ENCODE results near the gene CELF5. TPM values are rescaled to one million over a fixed set of nuclear protein-coding genes. Genes with fewer than 3 reads are reported as not detected.

The CELF5 gene
- total RNA-seq, 1 experiment from 2014 or later, result 2.5 TPM

DNA sequence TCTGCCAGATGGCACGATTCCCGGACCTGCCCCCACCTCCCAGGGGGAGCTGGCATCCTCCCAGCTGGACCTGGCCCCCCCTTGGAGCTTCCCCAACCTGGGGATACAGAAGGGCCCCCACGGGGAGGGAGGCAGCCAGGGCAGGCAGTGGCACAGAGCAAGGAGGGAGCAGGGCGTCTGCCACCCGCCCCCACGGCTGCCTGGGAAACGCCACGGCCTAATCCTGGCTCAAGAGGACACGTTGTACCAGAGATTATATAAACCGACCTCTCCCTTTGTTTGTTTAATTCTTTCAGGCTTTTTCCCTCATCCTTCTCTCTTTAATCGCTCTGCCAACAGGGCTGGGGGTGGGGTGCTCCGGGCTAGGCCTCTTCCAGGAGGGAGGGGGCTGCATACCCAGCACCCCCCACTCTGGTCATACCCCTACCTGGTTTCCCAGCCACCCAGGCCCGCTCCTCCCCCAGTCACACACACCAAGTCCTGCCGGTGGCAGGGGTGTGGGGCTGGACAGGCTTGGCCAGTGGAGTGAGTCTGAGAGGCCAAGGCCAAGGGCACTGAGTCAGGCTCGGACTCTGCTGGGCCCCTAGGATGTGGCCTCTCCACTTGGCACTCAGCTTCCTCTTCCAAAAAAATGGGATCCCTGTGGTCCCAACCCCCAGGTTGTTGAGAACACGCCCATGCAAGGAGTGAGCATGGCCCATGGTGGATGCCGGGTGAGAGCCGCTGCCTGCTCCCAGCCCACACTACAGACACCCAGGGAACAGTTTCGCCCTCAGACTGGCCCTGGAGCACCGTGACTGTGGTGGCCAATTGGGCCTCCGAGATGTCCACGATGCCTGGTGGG lies 112.4 kb downstream of the CELF5 start:
- Histone ChIP-seq H3K4me3 (replicated peaks in 1 of 2; ENCODE audit: low read depth in 1 of 2, low read length in 2 of 2) (no peak overlapping the region), H3K9me3 (ENCODE audit: control insufficient read depth in 1 of 2, insufficient read depth in 1 of 2, low read depth in 1 of 2, low read length in 2 of 2) (no peaks in the 10 kb centered on the region), H3K4me1 (ENCODE audit: control insufficient read depth in 1 of 2, insufficient read depth in 2 of 2, low read length in 2 of 2) (peaks cover 14 to 20% of the 10 kb centered on the region in 2 experiments), H3K79me2 (ENCODE audit: insufficient read depth, low read length) (no peaks in the 10 kb centered on the region), H2AFZ (ENCODE audit: low read depth, low read length, poor library complexity, severe bottlenecking) (no peak overlapping the region), H3K36me3 (ENCODE audit: control insufficient read depth in 1 of 2, insufficient read depth in 2 of 2, low read length in 2 of 2) (no peaks in the 10 kb centered on the region), H3K9me2 (ENCODE audit: insufficient read depth) (no peaks in the 10 kb centered on the region), H3K4me2 (ENCODE audit: low read length) (peak overlapping the region; percentile 25), H3K27ac (ENCODE audit: low read depth, low read length) (no peak overlapping the region), H3K9ac (ENCODE audit: low read length) (no peak overlapping the region), H4K20me1 (ENCODE audit: insufficient read depth) (no peaks in the 10 kb centered on the region), H3K27me3 (ENCODE audit: insufficient read depth, low read length) (peaks cover 14% of the 10 kb centered on the region; the same call in 1 of the 2 replicates)
- no TSS peak for BruUV-seq (replicated peaks)
- RAD21 ChIA-PET (ENCODE audit: low non-redundant PET in 1 of 2, low total read pairs in 2 of 2, uncharacterized antibody in 2 of 2, unreplicated experiment in 2 of 2), result no interaction called here
- TF ChIP-seq ZNF274 (IDR thresholded peaks at IDR 0.05; ENCODE audit: low read depth, low read length) (no peak), SP1 (IDR thresholded peaks at IDR 0.05; ENCODE audit: low read depth) (no peak), POLR2A (IDR thresholded peaks at IDR 0.05; ENCODE audit: borderline replicate concordance, extremely low read depth, insufficient read depth, insufficient read length) (no peak), TCF7L2 (IDR thresholded peaks at IDR 0.05; ENCODE audit: borderline replicate concordance, extremely low read depth, insufficient read depth, insufficient read length) (no peak), CBX3 (IDR thresholded peaks at IDR 0.05; ENCODE audit: low read depth) (no peak), YY1 (IDR thresholded peaks at IDR 0.05; ENCODE audit: extremely low read depth, insufficient replicate concordance, low read depth, low read length) (no peak), ELF1 (IDR thresholded peaks at IDR 0.05; ENCODE audit: borderline replicate concordance, low read depth) (no peak)
- TF ChIP-seq, protein P1, sequence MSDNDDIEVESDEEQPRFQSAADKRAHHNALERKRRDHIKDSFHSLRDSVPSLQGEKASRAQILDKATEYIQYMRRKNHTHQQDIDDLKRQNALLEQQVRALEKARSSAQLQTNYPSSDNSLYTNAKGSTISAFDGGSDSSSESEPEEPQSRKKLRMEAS (IDR thresholded peaks at IDR 0.05), result no peak
- TF ChIP-seq, protein P2, sequence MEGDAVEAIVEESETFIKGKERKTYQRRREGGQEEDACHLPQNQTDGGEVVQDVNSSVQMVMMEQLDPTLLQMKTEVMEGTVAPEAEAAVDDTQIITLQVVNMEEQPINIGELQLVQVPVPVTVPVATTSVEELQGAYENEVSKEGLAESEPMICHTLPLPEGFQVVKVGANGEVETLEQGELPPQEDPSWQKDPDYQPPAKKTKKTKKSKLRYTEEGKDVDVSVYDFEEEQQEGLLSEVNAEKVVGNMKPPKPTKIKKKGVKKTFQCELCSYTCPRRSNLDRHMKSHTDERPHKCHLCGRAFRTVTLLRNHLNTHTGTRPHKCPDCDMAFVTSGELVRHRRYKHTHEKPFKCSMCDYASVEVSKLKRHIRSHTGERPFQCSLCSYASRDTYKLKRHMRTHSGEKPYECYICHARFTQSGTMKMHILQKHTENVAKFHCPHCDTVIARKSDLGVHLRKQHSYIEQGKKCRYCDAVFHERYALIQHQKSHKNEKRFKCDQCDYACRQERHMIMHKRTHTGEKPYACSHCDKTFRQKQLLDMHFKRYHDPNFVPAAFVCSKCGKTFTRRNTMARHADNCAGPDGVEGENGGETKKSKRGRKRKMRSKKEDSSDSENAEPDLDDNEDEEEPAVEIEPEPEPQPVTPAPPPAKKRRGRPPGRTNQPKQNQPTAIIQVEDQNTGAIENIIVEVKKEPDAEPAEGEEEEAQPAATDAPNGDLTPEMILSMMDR (IDR thresholded peaks at IDR 0.05 in 2 of 3, conservative IDR thresholded peaks at IDR 0.05 in 1 of 3; ENCODE audit: borderline replicate concordance in 1 of 3, insufficient read depth in 1 of 3, low read depth in 2 of 3, low read length in 2 of 3), result no peak
- TF ChIP-seq, protein P3, sequence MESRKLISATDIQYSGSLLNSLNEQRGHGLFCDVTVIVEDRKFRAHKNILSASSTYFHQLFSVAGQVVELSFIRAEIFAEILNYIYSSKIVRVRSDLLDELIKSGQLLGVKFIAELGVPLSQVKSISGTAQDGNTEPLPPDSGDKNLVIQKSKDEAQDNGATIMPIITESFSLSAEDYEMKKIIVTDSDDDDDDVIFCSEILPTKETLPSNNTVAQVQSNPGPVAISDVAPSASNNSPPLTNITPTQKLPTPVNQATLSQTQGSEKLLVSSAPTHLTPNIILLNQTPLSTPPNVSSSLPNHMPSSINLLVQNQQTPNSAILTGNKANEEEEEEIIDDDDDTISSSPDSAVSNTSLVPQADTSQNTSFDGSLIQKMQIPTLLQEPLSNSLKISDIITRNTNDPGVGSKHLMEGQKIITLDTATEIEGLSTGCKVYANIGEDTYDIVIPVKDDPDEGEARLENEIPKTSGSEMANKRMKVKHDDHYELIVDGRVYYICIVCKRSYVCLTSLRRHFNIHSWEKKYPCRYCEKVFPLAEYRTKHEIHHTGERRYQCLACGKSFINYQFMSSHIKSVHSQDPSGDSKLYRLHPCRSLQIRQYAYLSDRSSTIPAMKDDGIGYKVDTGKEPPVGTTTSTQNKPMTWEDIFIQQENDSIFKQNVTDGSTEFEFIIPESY (IDR thresholded peaks at IDR 0.05; ENCODE audit: extremely low read depth, insufficient replicate concordance, low read length), result no peak
- DNase-seq (ENCODE audit: low read depth, low spot score), result no peak
- CTCF ChIA-PET, result interaction anchor here (1.8 kb wide), 1 partner anchor 92 kb away, joined by 4 read pairs; no protein-coding TSS in a partner anchor
- no peak for ATAC-seq
- intact Hi-C loops (cut with micrococcal nuclease), result no loop called here
- POLR2A ChIA-PET, result interaction anchor here (1.1 kb wide), 1 partner anchor 9 kb away, joined by 3 read pairs; no protein-coding TSS in a partner anchor

Data from HCT116 (cell line).